Measurements from ENCODE around the gene SNCG. TPM values are rescaled to one million over a fixed set of nuclear protein-coding genes. Genes with fewer than 3 reads are reported as not detected.

The SNCG gene
- total and polyA plus RNA-seq, 2 donors (not counting 1 experiment from before 2014, with no cell fraction given), result not detected

DNA sequence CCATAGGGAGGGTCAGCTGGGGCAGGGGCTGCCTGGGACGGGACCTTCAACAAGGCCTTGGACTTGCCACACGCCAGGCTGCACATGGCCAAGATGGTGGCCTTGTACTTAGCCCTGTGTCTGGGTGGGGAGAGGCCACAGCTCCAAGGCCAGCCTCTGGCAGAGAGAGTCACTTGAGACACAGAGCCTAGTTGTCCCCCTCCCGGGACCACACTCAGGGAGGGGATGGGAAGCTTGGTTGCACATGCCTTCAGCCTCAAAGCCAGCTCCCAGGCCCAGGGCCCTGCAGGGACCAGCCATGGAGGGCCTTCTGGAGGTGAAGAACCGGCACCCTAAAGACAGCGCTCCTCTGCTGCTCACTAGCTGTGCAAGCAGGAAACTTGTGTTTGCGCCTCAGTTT, 17.7 kb upstream of the SNCG start:
- H3K9ac ChIP-seq (ENCODE audit: low read length), result no peak overlapping the region
- H3K36me3 ChIP-seq (replicated peaks in 1 of 2; ENCODE audit: control extremely low read depth in 1 of 2, control insufficient read depth in 1 of 2, extremely low read depth in 1 of 2, insufficient read depth in 2 of 2, low read length in 1 of 2), result no peaks in the 10 kb centered on the region
- no peak overlapping the region for H3K4me3 ChIP-seq (ENCODE audit: control extremely low read depth in 1 of 5, extremely low read depth in 1 of 5, insufficient read depth in 1 of 5, low read depth in 2 of 5, low read length in 4 of 5)
- DNase-seq (no peak), ATAC-seq (ENCODE audit: low read depth) (no peak)
- peaks cover 0 to 4% of the 10 kb centered on the region in 2 donors for H3K4me1 ChIP-seq (ENCODE audit: control insufficient read depth in 2 of 2, insufficient read depth in 2 of 2, low read length in 2 of 2)
- intact Hi-C loops (cut with micrococcal nuclease), result no loop called here
- POLR2A ChIA-PET, result no interaction called here
- H3K4me2 ChIP-seq (replicated peaks; ENCODE audit: low read depth, low read length, poor library complexity, severe bottlenecking), result no peak overlapping the region
- no peaks in the 10 kb centered on the region for H3K79me2 ChIP-seq (ENCODE audit: control insufficient read depth, insufficient read depth, low read length)
- Mint-ChIP-seq H3K4me3 (no peak overlapping the region), H3K9me3 (ENCODE audit: insufficient read depth) (no peaks in the 10 kb centered on the region), H3K4me1 (no peaks in the 10 kb centered on the region), H3K27me3 (no peaks in the 10 kb centered on the region), H3K27ac (no peak overlapping the region)
- H2AFZ ChIP-seq (ENCODE audit: insufficient read depth, low read depth, low read length, poor library complexity, severe bottlenecking), result no peak overlapping the region
- 100% methylated on average over 5 of the region's 6 CpGs for WGBS (ENCODE audit: insufficient coverage)
- H3K27ac ChIP-seq (ENCODE audit: low read length in 2 of 2), result no peak overlapping the region
- TF ChIP-seq EZH2 (IDR thresholded peaks at IDR 0.05; ENCODE audit: borderline replicate concordance, insufficient read depth, low read depth, low read length, poor library complexity, severe bottlenecking), result no peak
- TF ChIP-seq, protein P1, sequence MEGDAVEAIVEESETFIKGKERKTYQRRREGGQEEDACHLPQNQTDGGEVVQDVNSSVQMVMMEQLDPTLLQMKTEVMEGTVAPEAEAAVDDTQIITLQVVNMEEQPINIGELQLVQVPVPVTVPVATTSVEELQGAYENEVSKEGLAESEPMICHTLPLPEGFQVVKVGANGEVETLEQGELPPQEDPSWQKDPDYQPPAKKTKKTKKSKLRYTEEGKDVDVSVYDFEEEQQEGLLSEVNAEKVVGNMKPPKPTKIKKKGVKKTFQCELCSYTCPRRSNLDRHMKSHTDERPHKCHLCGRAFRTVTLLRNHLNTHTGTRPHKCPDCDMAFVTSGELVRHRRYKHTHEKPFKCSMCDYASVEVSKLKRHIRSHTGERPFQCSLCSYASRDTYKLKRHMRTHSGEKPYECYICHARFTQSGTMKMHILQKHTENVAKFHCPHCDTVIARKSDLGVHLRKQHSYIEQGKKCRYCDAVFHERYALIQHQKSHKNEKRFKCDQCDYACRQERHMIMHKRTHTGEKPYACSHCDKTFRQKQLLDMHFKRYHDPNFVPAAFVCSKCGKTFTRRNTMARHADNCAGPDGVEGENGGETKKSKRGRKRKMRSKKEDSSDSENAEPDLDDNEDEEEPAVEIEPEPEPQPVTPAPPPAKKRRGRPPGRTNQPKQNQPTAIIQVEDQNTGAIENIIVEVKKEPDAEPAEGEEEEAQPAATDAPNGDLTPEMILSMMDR (IDR thresholded peaks at IDR 0.05), result no peak
- H3K9me3 ChIP-seq (ENCODE audit: control extremely low read depth in 1 of 3, control insufficient read depth in 2 of 3, insufficient read depth in 1 of 3, low read length in 2 of 3), result peaks cover 0 to 5% (median 0%) of the 10 kb centered on the region in 3 donors
- no peaks in the 10 kb centered on the region for H4K20me1 ChIP-seq (ENCODE audit: control insufficient read depth, insufficient read depth, low read length, poor library complexity, severe bottlenecking)
- CTCF ChIA-PET, result interaction anchor here (1.4 to 4.3 kb wide), 3 partner anchors 8 to 29 kb away, joined by 4 to 19 read pairs (median 4); partner anchors contain the start of gene ADIRF
- H3K27me3 ChIP-seq (replicated peaks in 1 of 4; ENCODE audit: control extremely low read depth in 1 of 4, control insufficient read depth in 3 of 4, insufficient read depth in 4 of 4, low read length in 3 of 4), result no peaks in the 10 kb centered on the region

- no peak overlapping the region for H3K9ac ChIP-seq (ENCODE audit: low read length)
- no CpG with 5 or more reads among the region's 2 CpGs for WGBS (ENCODE audit: insufficient coverage)
- no peak overlapping the region for H3K4me2 ChIP-seq (replicated peaks; ENCODE audit: low read depth, low read length, poor library complexity, severe bottlenecking)
- H3K27me3 ChIP-seq (replicated peaks in 1 of 4; ENCODE audit: control extremely low read depth in 1 of 4, control insufficient read depth in 3 of 4, insufficient read depth in 4 of 4, low read length in 3 of 4), result peaks cover 0 to 2% (median 0%) of the 10 kb centered on the region in 4 experiments
- intact Hi-C loops (cut with micrococcal nuclease), result no loop called here
- H3K79me2 ChIP-seq (ENCODE audit: control insufficient read depth, insufficient read depth, low read length), result no peaks in the 10 kb centered on the region
- H3K27me3 Mint-ChIP-seq, result peaks cover under 1% of the 10 kb centered on the region
- H4K20me1 ChIP-seq (ENCODE audit: control insufficient read depth, insufficient read depth, low read length, poor library complexity, severe bottlenecking), result no peaks in the 10 kb centered on the region
- no peak overlapping the region for H3K27ac Mint-ChIP-seq
- no peaks in the 10 kb centered on the region for H3K36me3 ChIP-seq (replicated peaks in 1 of 2; ENCODE audit: control extremely low read depth in 1 of 2, control insufficient read depth in 1 of 2, extremely low read depth in 1 of 2, insufficient read depth in 2 of 2, low read length in 1 of 2)
- peaks cover 0 to 4% of the 10 kb centered on the region in 2 donors for H3K4me1 ChIP-seq (ENCODE audit: control insufficient read depth in 2 of 2, insufficient read depth in 2 of 2, low read length in 2 of 2)
- no peaks in the 10 kb centered on the region for H3K9me3 Mint-ChIP-seq (ENCODE audit: insufficient read depth)
- DNase-seq (no peak), ATAC-seq (ENCODE audit: low read depth) (no peak)
- H2AFZ ChIP-seq (ENCODE audit: insufficient read depth, low read depth, low read length, poor library complexity, severe bottlenecking), result no peak overlapping the region
- H3K4me3 ChIP-seq (ENCODE audit: control extremely low read depth in 1 of 5, extremely low read depth in 1 of 5, insufficient read depth in 1 of 5, low read depth in 2 of 5, low read length in 4 of 5), result no peak overlapping the region
- no peak overlapping the region for H3K27ac ChIP-seq (ENCODE audit: low read length in 2 of 2)
- CTCF ChIA-PET, result interaction anchor here (1.4 to 4.3 kb wide), 3 partner anchors 9 to 28 kb away, joined by 4 to 19 read pairs (median 4); partner anchors contain the start of gene ADIRF
- POLR2A ChIA-PET, result no interaction called here
- H3K4me1 Mint-ChIP-seq, result no peaks in the 10 kb centered on the region
- TF ChIP-seq, protein P1 (IDR thresholded peaks at IDR 0.05), result no peak
- no peak for TF ChIP-seq EZH2 (IDR thresholded peaks at IDR 0.05; ENCODE audit: borderline replicate concordance, insufficient read depth, low read depth, low read length, poor library complexity, severe bottlenecking)
- H3K9me3 ChIP-seq (ENCODE audit: control extremely low read depth in 1 of 3, control insufficient read depth in 2 of 3, insufficient read depth in 1 of 3, low read length in 2 of 3), result peaks cover 0 to 5% (median 0%) of the 10 kb centered on the region in 3 donors
- H3K4me3 Mint-ChIP-seq, result no peak overlapping the region
These were observed 17.0 kb upstream of the SNCG start for GRCh38 chr10:86941426-86941825.

Data from B cell (primary cell).